ENCODE measurements around the gene SMIM28. TPM values are rescaled to one million over a fixed set of nuclear protein-coding genes. Genes with fewer than 3 reads are reported as not detected.

SMIM28 gene
- total RNA-seq, 4 donors from 2014 or later, result not detected

DNA sequence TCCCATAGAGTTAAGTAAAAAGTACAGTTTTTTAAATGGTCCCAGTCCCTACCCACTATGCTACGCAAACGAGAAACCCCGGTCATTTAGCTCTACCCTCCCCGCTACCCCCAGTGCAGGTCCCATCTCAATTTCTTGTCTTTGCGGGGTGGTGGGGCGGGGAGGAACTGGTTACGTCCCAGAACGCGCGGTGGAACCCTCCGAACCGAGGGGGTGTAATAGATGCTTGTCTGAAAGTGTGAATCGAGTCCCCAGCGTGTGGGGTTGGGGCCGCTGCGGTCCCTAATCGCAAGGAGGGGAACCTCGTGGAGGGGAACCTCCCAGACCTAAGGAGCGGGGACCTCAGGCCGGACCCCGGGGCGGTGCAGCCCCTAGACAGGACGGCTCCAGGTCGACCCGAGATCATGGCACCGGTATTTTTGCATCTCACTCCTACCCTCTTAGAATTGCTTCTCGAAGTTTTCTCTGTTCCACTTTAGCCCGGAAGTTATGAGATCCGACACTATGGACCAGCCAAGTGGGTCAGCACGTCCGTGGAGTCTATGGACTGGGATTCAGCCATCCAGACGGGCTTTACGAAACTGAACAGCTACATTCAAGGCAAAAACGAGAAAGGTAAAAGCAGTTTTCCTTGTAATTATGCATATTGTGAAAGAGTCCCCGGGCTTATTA lies 27.1 kb downstream of the SMIM28 start:
- Histone ChIP-seq H3K27me3 (no peaks in the 10 kb centered on the region), H3K4me3 (peak overlapping the region; percentile 75 to 96 (median 86)), H3K4me1 (peaks cover 0 to 15% (median 0%) of the 10 kb centered on the region in 4 donors), H3K36me3 (peaks cover 0 to 40% (median 0%) of the 10 kb centered on the region in 3 donors), H3K9me3 (no peaks in the 10 kb centered on the region), H3K27ac (peak overlapping the region; percentile 88 to 96 (median 95))
- DNase-seq, result peak; percentile 52 to 69 (median 63)
- TF ChIP-seq, protein P1, sequence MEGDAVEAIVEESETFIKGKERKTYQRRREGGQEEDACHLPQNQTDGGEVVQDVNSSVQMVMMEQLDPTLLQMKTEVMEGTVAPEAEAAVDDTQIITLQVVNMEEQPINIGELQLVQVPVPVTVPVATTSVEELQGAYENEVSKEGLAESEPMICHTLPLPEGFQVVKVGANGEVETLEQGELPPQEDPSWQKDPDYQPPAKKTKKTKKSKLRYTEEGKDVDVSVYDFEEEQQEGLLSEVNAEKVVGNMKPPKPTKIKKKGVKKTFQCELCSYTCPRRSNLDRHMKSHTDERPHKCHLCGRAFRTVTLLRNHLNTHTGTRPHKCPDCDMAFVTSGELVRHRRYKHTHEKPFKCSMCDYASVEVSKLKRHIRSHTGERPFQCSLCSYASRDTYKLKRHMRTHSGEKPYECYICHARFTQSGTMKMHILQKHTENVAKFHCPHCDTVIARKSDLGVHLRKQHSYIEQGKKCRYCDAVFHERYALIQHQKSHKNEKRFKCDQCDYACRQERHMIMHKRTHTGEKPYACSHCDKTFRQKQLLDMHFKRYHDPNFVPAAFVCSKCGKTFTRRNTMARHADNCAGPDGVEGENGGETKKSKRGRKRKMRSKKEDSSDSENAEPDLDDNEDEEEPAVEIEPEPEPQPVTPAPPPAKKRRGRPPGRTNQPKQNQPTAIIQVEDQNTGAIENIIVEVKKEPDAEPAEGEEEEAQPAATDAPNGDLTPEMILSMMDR (IDR thresholded peaks at IDR 0.05), result no peak
- TF ChIP-seq POLR2A (IDR thresholded peaks at IDR 0.05), result no peak

DNA sequence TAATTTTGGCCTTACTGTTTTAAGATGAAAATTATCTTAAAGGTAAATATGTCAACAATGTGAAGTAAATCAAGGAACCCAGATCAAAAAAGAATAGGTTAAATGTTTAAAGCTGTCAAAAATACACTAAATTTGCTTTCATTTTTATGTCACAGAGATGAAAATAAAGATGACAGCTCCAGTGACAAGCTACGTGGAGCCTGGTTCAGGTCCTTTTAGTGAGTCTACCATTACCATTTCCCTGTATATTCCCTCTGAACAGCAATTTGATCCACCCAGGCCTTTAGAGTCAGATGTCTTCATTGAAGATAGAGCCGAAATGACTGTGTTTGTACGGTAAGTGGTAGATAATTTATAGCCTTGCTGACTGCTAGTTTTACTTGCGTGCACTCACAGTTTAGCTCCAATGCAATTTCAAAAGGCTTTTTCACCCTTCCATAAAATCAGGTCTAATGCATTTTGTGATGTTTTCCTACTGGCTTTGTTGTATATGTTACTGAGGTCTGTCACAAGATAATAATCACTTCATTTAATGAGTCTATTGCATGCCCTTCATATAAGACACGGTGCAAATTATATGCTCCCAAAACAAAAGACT lies 28.2 kb downstream of the SMIM28 start:
- H3K36me3 ChIP-seq, result peaks cover 0 to 51% (median 0%) of the 10 kb centered on the region in 3 donors
- H3K4me1 ChIP-seq, result peaks cover 0 to 15% (median 0%) of the 10 kb centered on the region in 4 donors
- DNase-seq, result no peak
- peak overlapping the region in 1 of 4 donors; percentile 80 for H3K4me3 ChIP-seq
- peak overlapping the region in 1 of 4 donors; percentile 37 for H3K27ac ChIP-seq
- no peaks in the 10 kb centered on the region for H3K27me3 ChIP-seq
- TF ChIP-seq, protein P1 (IDR thresholded peaks at IDR 0.05), result no peak
- TF ChIP-seq POLR2A (IDR thresholded peaks at IDR 0.05), result no peak
- no peaks in the 10 kb centered on the region for H3K9me3 ChIP-seq

DNA sequence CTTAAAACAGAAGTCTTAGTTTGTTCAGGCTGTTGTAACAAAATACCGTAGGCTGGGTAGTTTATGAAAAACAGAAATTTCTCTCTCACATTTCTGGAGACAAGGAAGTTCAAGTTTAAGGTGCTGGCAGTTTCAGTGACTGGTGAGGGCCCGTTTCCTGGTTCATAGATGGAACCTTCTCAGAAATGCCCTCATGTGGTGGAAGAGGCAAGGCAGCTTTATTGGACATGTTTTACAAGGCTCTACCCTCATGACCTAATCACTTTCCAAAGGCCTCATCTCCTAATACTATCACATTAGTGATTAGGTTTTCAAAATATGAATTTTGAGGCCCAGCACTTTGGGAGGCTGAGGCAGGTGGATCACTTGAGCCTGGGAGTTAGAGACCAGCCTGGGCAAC lies 28.7 kb downstream of the SMIM28 start:
- no peak overlapping the region for H3K4me3 ChIP-seq
- DNase-seq, result no peak
- peaks cover 0 to 15% (median 0%) of the 10 kb centered on the region in 4 donors for H3K4me1 ChIP-seq
- TF ChIP-seq, protein P1 (IDR thresholded peaks at IDR 0.05), result peak in 3 of 6 experiments; percentile 33 to 46 (median 39)
- TF ChIP-seq POLR2A (IDR thresholded peaks at IDR 0.05), result no peak
- no peaks in the 10 kb centered on the region for H3K9me3 ChIP-seq
- H3K36me3 ChIP-seq, result peaks cover 0 to 56% (median 0%) of the 10 kb centered on the region in 3 donors
- no peaks in the 10 kb centered on the region for H3K27me3 ChIP-seq
- H3K27ac ChIP-seq, result peak overlapping the region in 1 of 4 donors; percentile 37

DNA sequence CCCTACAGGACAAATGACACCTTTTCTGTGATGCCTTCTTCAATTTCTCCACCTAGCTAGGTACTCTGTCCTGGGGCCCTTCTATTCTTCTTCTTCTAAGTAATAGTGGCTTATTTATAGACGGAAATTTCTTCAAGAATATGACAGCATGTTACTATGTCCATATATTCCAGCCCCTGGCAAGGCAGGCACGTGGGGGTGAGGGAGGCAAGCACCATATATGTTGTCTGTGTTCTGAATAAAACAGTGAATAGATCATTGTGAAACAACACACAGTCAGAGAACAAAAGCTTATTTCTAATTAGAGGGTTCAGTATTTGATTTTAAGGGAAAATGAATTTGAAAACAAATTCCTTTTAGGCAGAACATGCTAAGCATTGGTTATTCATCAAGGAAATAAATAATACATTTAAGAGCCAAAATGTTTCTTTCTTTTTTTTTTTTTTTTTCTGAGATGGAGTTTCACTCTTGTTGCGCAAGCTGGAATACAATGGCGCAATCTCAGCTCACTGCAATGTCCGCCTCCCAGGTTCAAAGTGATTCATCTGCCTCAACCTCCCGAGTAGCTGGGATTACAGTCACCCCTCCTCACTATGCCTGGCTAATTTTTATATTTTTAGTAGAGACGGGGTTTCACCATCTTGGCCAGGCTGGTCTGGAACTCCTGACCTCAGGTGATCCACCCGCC lies 32.5 kb downstream of the SMIM28 start:
- Histone ChIP-seq H3K27ac (no peak overlapping the region), H3K9me3 (no peaks in the 10 kb centered on the region), H3K4me1 (peaks cover 0 to 11% (median 0%) of the 10 kb centered on the region in 4 donors), H3K27me3 (no peaks in the 10 kb centered on the region), H3K36me3 (peaks cover 0 to 94% (median 0%) of the 10 kb centered on the region in 3 donors), H3K4me3 (no peak overlapping the region)
- TF ChIP-seq, protein P1 (IDR thresholded peaks at IDR 0.05), result no peak
- peak in 1 of 3 donors; percentile 62 for DNase-seq

DNA sequence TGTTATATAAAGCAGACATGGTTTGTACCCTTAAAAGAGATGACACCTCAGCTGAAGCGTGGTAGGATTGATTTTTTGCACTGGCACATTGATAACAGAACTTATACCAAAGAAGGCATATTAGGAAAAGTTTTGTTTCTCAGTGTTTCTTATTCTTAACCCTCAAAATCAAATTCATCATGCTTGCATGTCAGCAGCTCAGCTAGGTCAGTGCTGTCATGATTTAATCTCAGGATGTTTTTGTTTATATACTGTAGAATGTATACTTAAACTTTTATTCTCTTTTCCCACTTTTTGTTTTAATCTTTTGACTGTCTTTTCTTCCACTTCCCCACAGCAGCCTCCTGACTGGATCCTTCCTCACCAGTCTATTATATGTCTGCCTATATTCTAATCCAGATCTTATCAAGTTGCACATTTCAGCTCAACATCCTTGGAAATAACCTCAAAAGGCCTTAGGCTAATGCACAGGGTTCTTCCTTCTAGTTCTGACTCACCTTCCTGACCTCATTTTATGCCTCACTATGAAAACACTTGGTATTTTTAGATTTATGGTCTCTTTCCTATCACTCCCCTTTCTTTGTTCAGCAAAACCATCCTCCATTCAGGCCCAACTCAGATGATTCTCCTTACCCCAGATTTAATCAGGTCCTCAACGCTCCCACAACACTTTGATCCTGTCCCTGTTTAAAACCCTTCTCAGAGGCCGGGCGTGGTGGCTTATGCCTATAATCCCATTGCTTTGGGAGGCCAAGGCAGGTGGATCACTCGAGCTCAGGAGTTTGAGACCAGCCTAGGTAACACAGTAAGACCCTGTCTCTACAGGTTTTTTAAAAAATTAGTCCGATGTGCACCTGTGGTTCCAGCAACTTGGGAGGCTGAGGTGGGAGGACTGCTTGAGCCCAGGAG lies 33.5 kb downstream of the SMIM28 start:
- Histone ChIP-seq H3K4me3 (no peak overlapping the region), H3K36me3 (peaks cover 0 to 87% (median 0%) of the 10 kb centered on the region in 3 donors), H3K27me3 (no peaks in the 10 kb centered on the region), H3K9me3 (no peaks in the 10 kb centered on the region), H3K27ac (no peak overlapping the region), H3K4me1 (peaks cover 0 to 1% (median 0%) of the 10 kb centered on the region in 4 donors)
- no peak for DNase-seq
- TF ChIP-seq, protein P1 (IDR thresholded peaks at IDR 0.05), result no peak
- no peak for TF ChIP-seq POLR2A (IDR thresholded peaks at IDR 0.05)

Data from Peyer's patch (tissue), 4 donors.